ENCODE measurements around the gene HAUS1. TPM values are rescaled to one million over a fixed set of nuclear protein-coding genes. Genes with fewer than 3 reads are reported as not detected.
"Not testable (repeated sequence)": the region's sequence is repeated elsewhere in the genome, so short reads cannot be mapped to it uniquely, and the experiment has no call there.

Gene HAUS1
- total and polyA plus RNA-seq, 4 donors: 23.3 to 48.1 (median 41.7) TPM

DNA sequence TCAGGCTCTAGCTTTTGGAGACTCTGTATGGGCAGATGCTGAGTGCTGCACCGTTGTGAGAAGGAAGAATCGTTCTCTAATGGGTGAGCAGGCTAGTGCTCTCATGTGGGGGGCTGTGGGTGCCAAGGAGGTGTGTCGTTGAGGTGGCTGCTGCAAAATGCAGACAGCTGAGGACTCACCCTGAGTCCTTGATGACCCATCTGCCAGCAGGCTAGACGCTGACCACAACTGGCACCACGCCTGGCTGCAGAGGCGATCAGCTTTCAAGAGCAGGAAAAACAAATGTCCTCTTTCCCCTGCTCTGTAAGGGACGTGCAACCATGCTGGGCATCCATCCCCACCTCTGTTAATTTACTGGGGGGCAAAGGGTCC is 48.2 kb downstream of the HAUS1 start:
- no peaks in the 10 kb centered on the region for H3K9me3 ChIP-seq (ENCODE audit: control insufficient read depth, insufficient read depth, low read length)
- H3K27me3 ChIP-seq (ENCODE audit: control insufficient read depth, insufficient read depth, low read length): no peaks in the 10 kb centered on the region
- DNase-seq (ENCODE audit: low read depth in 4 of 6, low spot score in 6 of 6): no peak
- no peak overlapping the region for H3K4me3 ChIP-seq (ENCODE audit: low read depth, low read length)
- no peak overlapping the region for H3K27ac ChIP-seq (ENCODE audit: low read depth, low read length)
- 49% methylated on average over 7 of the region's 7 CpGs for whole genome bisulfite sequencing (ENCODE audit: insufficient coverage)
- peaks cover 3% of the 10 kb centered on the region for H3K4me1 ChIP-seq (ENCODE audit: control insufficient read depth, insufficient read depth, low read length)
- H3K36me3 ChIP-seq (ENCODE audit: control insufficient read depth, insufficient read depth, low read length): no peaks in the 10 kb centered on the region

GRCh38 chr18:46152808-46153617 is 48.8 kb downstream of the HAUS1 start:
- H3K36me3 ChIP-seq (ENCODE audit: control insufficient read depth, insufficient read depth, low read length): no peaks in the 10 kb centered on the region
- H3K4me3 ChIP-seq (ENCODE audit: low read depth, low read length): no peak overlapping the region
- H3K9me3 ChIP-seq (ENCODE audit: control insufficient read depth, insufficient read depth, low read length): no peaks in the 10 kb centered on the region
- H3K27ac ChIP-seq (ENCODE audit: low read depth, low read length): no peak overlapping the region
- H3K4me1 ChIP-seq (ENCODE audit: control insufficient read depth, insufficient read depth, low read length): peaks cover 3% of the 10 kb centered on the region
- DNase-seq (ENCODE audit: low read depth in 4 of 6, low spot score in 6 of 6): no peak
- H3K27me3 ChIP-seq (ENCODE audit: control insufficient read depth, insufficient read depth, low read length): no peaks in the 10 kb centered on the region
- WGBS (ENCODE audit: insufficient coverage): 30% methylated on average over 7 of the region's 8 CpGs

DNA sequence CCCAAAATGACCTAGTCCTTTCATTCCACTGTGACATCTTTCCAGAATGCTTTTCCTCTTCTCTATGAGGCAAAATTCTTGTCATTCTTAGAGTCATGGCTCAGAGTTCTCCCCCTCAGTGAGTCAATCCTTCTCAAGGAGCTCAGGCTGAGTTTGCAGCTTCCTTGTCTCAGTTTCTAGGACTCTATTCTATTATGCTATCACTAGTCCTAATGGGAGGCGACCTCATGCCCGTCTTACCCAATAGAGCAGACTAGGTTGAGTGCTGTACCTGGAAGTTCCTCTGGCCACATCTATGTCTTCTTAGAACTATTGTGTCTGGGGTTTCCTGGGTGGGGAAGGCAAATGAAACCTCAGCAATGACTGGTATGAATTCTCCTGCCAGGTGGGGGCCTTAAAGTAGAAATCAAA is 51.5 kb downstream of the HAUS1 start:
- H3K36me3 ChIP-seq (ENCODE audit: control insufficient read depth, insufficient read depth, low read length): no peaks in the 10 kb centered on the region
- DNase-seq (ENCODE audit: low read depth in 4 of 6, low spot score in 6 of 6): no peak
- H3K27me3 ChIP-seq (ENCODE audit: control insufficient read depth, insufficient read depth, low read length): no peaks in the 10 kb centered on the region
- no peak overlapping the region for H3K4me3 ChIP-seq (ENCODE audit: low read depth, low read length)
- peaks cover 3% of the 10 kb centered on the region for H3K4me1 ChIP-seq (ENCODE audit: control insufficient read depth, insufficient read depth, low read length)
- H3K27ac ChIP-seq (ENCODE audit: low read depth, low read length): no peak overlapping the region
- WGBS (ENCODE audit: insufficient coverage): no CpG with 5 or more reads among the region's 2 CpGs
- H3K9me3 ChIP-seq (ENCODE audit: control insufficient read depth, insufficient read depth, low read length): no peaks in the 10 kb centered on the region

GRCh38 chr18:46156124-46156745 is 52.0 kb downstream of the HAUS1 start:
- WGBS (ENCODE audit: insufficient coverage): no CpG with 5 or more reads among the region's 3 CpGs
- Histone ChIP-seq H3K36me3 (ENCODE audit: control insufficient read depth, insufficient read depth, low read length) (no peaks in the 10 kb centered on the region), H3K27me3 (ENCODE audit: control insufficient read depth, insufficient read depth, low read length) (no peaks in the 10 kb centered on the region), H3K27ac (ENCODE audit: low read depth, low read length) (no peak overlapping the region), H3K4me3 (ENCODE audit: low read depth, low read length) (no peak overlapping the region), H3K9me3 (ENCODE audit: control insufficient read depth, insufficient read depth, low read length) (no peaks in the 10 kb centered on the region), H3K4me1 (ENCODE audit: control insufficient read depth, insufficient read depth, low read length) (peaks cover 3% of the 10 kb centered on the region)
- DNase-seq (ENCODE audit: low read depth in 4 of 6, low spot score in 6 of 6): no peak

GRCh38 chr18:46156843-46157242 is 52.7 kb downstream of the HAUS1 start:
- WGBS (ENCODE audit: insufficient coverage): 84% methylated on average over 3 of the region's 3 CpGs
- Histone ChIP-seq H3K9me3 (ENCODE audit: control insufficient read depth, insufficient read depth, low read length) (no peaks in the 10 kb centered on the region), H3K4me3 (ENCODE audit: low read depth, low read length) (no peak overlapping the region), H3K36me3 (ENCODE audit: control insufficient read depth, insufficient read depth, low read length) (no peaks in the 10 kb centered on the region), H3K4me1 (ENCODE audit: control insufficient read depth, insufficient read depth, low read length) (peaks cover 3% of the 10 kb centered on the region), H3K27ac (ENCODE audit: low read depth, low read length) (no peak overlapping the region), H3K27me3 (ENCODE audit: control insufficient read depth, insufficient read depth, low read length) (no peaks in the 10 kb centered on the region)
- no peak for DNase-seq (ENCODE audit: low read depth in 4 of 6, low spot score in 6 of 6)

DNA sequence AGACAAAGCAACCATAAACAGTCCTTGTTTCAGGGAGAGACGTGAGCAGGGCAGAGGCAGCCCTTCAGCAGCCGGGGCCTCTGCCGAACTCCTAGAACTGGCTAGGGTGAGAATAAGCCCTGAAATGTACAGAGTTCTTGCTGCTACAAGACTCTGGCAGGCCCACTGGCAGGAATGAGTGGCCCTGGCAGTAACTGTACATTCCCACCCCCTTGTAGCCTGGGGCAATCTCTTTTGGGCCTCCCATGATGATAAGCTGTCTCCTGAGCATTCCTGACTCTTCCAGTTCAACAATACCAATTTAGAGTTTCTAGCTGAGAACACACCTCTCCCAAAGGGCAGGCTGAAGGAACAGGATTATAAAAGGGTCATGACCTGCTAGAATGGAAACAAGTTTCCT is 54.3 kb downstream of the HAUS1 start:
- Histone ChIP-seq H3K27ac (ENCODE audit: low read depth, low read length) (no peak overlapping the region), H3K27me3 (ENCODE audit: control insufficient read depth, insufficient read depth, low read length) (no peaks in the 10 kb centered on the region), H3K9me3 (ENCODE audit: control insufficient read depth, insufficient read depth, low read length) (no peaks in the 10 kb centered on the region), H3K36me3 (ENCODE audit: control insufficient read depth, insufficient read depth, low read length) (no peaks in the 10 kb centered on the region), H3K4me3 (ENCODE audit: low read depth, low read length) (no peak overlapping the region), H3K4me1 (ENCODE audit: control insufficient read depth, insufficient read depth, low read length) (no peaks in the 10 kb centered on the region)
- WGBS (ENCODE audit: insufficient coverage): 72% methylated on average over 3 of the region's 3 CpGs
- no peak for DNase-seq (ENCODE audit: low read depth in 4 of 6, low spot score in 6 of 6)

DNA sequence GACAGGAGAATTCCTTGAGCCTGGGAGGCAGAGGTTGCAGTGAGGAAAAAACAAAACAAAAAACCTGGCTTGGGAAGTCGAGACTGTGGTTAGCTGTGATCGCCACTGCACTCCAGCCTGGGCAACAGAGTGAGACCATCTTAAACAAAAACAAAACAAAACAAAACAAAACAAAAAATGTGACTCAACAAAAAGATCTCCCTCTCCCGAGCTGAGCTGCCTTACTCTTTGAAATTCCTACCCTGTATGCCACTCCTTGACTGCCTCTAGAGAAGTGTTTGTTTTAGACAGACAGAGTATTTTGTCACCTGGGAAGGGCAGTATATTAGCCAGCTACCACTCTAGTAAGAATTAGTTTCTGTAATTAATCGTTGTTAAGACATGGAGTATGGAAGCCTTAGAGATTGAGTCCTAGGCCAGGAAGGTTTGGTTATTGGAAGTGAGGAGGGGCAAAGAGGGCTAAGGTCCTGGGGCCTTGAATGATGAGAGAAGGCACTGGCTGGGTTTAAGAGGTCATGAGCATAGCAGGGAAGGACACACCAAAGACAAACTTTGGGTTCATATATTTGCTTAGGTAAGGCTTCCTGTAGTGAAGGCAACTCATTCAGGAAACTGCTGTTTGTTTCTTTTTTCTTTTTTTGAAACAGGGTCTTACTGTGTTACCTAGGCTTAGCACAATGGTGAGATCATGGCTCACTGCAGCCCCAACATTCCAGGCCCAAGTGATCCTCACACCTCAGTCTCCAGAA is 56.0 kb downstream of the HAUS1 start:
- no peaks in the 10 kb centered on the region for H3K4me1 ChIP-seq (ENCODE audit: control insufficient read depth, insufficient read depth, low read length)
- no peak overlapping the region for H3K27ac ChIP-seq (ENCODE audit: low read depth, low read length)
- 91% methylated on average over 2 of the region's 4 CpGs for WGBS (ENCODE audit: insufficient coverage)
- H3K27me3 ChIP-seq (ENCODE audit: control insufficient read depth, insufficient read depth, low read length): no peaks in the 10 kb centered on the region
- no peak for DNase-seq (ENCODE audit: low read depth in 4 of 6, low spot score in 6 of 6)
- no peak overlapping the region for H3K4me3 ChIP-seq (ENCODE audit: low read depth, low read length)
- no peaks in the 10 kb centered on the region for H3K9me3 ChIP-seq (ENCODE audit: control insufficient read depth, insufficient read depth, low read length)
- H3K36me3 ChIP-seq (ENCODE audit: control insufficient read depth, insufficient read depth, low read length): no peaks in the 10 kb centered on the region

DNA sequence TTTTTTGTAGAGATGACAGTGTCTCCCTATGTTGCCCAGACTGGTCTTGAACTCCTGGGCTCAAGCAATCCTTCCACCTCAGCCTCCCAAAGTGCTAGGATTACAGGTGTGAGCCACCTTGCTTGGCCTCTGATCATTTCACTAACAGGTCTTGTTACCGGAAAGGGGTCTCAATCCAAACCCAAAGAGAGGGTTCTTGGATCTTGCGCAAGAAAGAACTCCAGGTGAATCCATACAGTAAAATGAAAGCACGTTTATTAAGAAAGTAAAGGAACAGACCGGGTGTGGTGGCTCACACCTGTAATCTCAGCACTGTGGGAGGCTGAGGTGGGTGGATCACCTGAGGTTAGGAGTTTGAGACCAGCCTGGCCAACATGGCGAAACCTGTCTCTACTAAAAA is 56.7 kb downstream of the HAUS1 start:
- 95% methylated on average over 3 of the region's 5 CpGs for WGBS (ENCODE audit: insufficient coverage)
- not testable (repeated sequence) for H3K27me3 ChIP-seq (ENCODE audit: control insufficient read depth, insufficient read depth, low read length); H3K27ac ChIP-seq (ENCODE audit: low read depth, low read length); DNase-seq (ENCODE audit: low read depth in 4 of 6, low spot score in 6 of 6); H3K4me3 ChIP-seq (ENCODE audit: low read depth, low read length); H3K9me3 ChIP-seq (ENCODE audit: control insufficient read depth, insufficient read depth, low read length); H3K4me1 ChIP-seq (ENCODE audit: control insufficient read depth, insufficient read depth, low read length); H3K36me3 ChIP-seq (ENCODE audit: control insufficient read depth, insufficient read depth, low read length)

GRCh38 chr18:46161703-46162396 is 57.7 kb downstream of the HAUS1 start:
- whole genome bisulfite sequencing (ENCODE audit: insufficient coverage): 89% methylated on average over 4 of the region's 6 CpGs
- DNase-seq (ENCODE audit: low read depth in 4 of 6, low spot score in 6 of 6): no peak
- no peak overlapping the region for H3K4me3 ChIP-seq (ENCODE audit: low read depth, low read length)
- H3K27ac ChIP-seq (ENCODE audit: low read depth, low read length): no peak overlapping the region
- H3K4me1 ChIP-seq (ENCODE audit: control insufficient read depth, insufficient read depth, low read length): no peaks in the 10 kb centered on the region
- no peaks in the 10 kb centered on the region for H3K27me3 ChIP-seq (ENCODE audit: control insufficient read depth, insufficient read depth, low read length)
- no peaks in the 10 kb centered on the region for H3K9me3 ChIP-seq (ENCODE audit: control insufficient read depth, insufficient read depth, low read length)
- H3K36me3 ChIP-seq (ENCODE audit: control insufficient read depth, insufficient read depth, low read length): no peaks in the 10 kb centered on the region
